ENCODE measurements around the gene ARFGEF3.

The ARFGEF3 gene

GRCh38 chr6:138308731-138309110 is 147.0 kb downstream of the ARFGEF3 start:
- DNase-seq (ENCODE audit: low read depth) = no peak
- TF ChIP-seq CTCF (IDR thresholded peaks at IDR 0.05; ENCODE audit: control insufficient read depth, extremely low read depth, insufficient read depth) = no peak
- no peak overlapping the region for H3K4me3 ChIP-seq (ENCODE audit: low read depth, low read length)

GRCh38 chr6:138309695-138310094 is 148.0 kb downstream of the ARFGEF3 start:
- TF ChIP-seq CTCF (IDR thresholded peaks at IDR 0.05; ENCODE audit: control insufficient read depth, extremely low read depth, insufficient read depth) = no peak
- no peak for DNase-seq (ENCODE audit: low read depth)
- no peak overlapping the region for H3K4me3 ChIP-seq (ENCODE audit: low read depth, low read length)

DNA sequence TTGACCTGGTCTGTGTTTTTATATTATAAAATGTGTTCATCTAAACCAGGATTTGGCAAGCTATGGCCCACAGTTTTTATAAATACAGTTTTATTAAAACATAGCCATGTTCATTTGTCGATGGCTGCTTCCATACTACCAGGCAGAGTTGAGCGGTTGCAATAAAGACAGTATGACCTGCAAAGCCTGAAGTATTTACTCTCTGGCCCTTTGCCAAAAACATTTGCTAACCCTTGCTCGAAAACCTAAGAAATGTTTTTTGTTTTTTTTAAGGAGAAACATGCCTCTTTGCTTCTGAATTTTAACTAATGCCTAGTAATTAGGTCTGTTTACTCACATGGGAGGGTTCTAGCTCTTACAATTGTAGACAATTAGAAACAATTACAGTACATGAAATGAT is 148.6 kb downstream of the ARFGEF3 start:
- TF ChIP-seq CTCF (IDR thresholded peaks at IDR 0.05; ENCODE audit: control insufficient read depth, extremely low read depth, insufficient read depth) = no peak
- no peak overlapping the region for H3K4me3 ChIP-seq (ENCODE audit: low read depth, low read length)
- peak; percentile 39 for DNase-seq (ENCODE audit: low read depth)

DNA sequence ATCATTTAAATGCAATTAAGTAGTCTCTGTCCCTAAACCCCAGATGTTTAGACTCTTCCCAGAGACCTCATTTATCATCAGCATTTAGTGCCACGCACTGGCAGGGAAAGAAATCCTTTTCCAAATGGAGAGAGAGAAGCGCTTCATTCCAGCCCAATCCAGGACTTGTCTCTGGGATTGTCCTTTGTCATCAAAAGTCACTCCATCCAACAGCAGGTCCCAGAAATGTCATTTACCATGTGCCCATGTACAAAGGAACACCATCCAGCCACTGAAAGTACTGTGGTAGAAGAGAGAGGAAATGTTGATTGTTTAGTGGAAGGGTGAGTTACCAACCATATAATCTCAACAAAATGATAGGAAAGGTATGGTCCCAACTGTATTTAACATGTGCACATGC is 149.1 kb downstream of the ARFGEF3 start:
- no peak overlapping the region for H3K4me3 ChIP-seq (ENCODE audit: low read depth, low read length)
- TF ChIP-seq CTCF (IDR thresholded peaks at IDR 0.05; ENCODE audit: control insufficient read depth, extremely low read depth, insufficient read depth) = no peak
- no peak for DNase-seq (ENCODE audit: low read depth)

- H3K4me3 ChIP-seq (ENCODE audit: low read depth, low read length) = no peak overlapping the region
- no peak for TF ChIP-seq CTCF (IDR thresholded peaks at IDR 0.05; ENCODE audit: control insufficient read depth, extremely low read depth, insufficient read depth)
- no peak for DNase-seq (ENCODE audit: low read depth)
Observed at GRCh38 chr6:138311268-138311667, 149.5 kb downstream of the ARFGEF3 start.

GRCh38 chr6:138318741-138319375 is 157.1 kb downstream of the ARFGEF3 start:
- no peak for TF ChIP-seq CTCF (IDR thresholded peaks at IDR 0.05; ENCODE audit: control insufficient read depth, extremely low read depth, insufficient read depth)
- DNase-seq (ENCODE audit: low read depth) = no peak
- no peak overlapping the region for H3K4me3 ChIP-seq (ENCODE audit: low read depth, low read length)

- H3K4me3 ChIP-seq (ENCODE audit: low read depth, low read length) = no peak overlapping the region
- no peak for TF ChIP-seq CTCF (IDR thresholded peaks at IDR 0.05; ENCODE audit: control insufficient read depth, extremely low read depth, insufficient read depth)
- DNase-seq (ENCODE audit: low read depth) = no peak
Observed at GRCh38 chr6:138321934-138322333, 160.2 kb downstream of the ARFGEF3 start.
